ENCODE results near the gene CAST.

DNA sequence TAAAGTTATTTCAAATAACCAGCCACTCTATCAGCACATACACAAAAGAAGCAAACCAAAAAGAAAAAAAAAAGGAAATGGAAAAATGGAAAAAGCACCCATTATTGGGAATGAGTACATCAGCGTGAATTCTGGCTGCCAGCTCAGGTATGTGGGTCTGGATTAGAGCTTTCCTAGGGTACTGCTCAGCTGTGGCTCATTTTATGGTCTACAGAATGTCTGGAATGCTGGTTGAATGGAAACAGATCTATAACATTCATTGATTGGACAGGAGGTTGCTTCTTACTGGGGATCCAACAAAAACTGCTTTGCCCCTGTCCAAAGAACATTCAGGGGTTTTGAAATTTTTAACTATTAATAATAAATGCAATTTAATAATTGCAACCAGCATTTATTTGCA is 3.9 kb upstream of the CAST start:
- TF ChIP-seq, protein P1, sequence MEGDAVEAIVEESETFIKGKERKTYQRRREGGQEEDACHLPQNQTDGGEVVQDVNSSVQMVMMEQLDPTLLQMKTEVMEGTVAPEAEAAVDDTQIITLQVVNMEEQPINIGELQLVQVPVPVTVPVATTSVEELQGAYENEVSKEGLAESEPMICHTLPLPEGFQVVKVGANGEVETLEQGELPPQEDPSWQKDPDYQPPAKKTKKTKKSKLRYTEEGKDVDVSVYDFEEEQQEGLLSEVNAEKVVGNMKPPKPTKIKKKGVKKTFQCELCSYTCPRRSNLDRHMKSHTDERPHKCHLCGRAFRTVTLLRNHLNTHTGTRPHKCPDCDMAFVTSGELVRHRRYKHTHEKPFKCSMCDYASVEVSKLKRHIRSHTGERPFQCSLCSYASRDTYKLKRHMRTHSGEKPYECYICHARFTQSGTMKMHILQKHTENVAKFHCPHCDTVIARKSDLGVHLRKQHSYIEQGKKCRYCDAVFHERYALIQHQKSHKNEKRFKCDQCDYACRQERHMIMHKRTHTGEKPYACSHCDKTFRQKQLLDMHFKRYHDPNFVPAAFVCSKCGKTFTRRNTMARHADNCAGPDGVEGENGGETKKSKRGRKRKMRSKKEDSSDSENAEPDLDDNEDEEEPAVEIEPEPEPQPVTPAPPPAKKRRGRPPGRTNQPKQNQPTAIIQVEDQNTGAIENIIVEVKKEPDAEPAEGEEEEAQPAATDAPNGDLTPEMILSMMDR (IDR thresholded peaks at IDR 0.05; ENCODE audit: extremely low read depth in 1 of 2, insufficient read depth in 1 of 2, low read depth in 1 of 2, low read length in 2 of 2): no peak
- TF ChIP-seq POLR2A (IDR thresholded peaks at IDR 0.05; ENCODE audit: low read depth, low read length) (no peak), FOS (IDR thresholded peaks at IDR 0.05; ENCODE audit: borderline replicate concordance, insufficient read depth, low read length) (no peak), EZH2 (IDR thresholded peaks at IDR 0.05; ENCODE audit: borderline replicate concordance, low read depth, low read length, severe bottlenecking) (no peak), JUN (IDR thresholded peaks at IDR 0.05; ENCODE audit: borderline replicate concordance, insufficient read depth, insufficient read length, low read depth) (no peak), POLR2AphosphoS5 (IDR thresholded peaks at IDR 0.05; ENCODE audit: insufficient read depth, low read depth, low read length) (no peak)

Data from endothelial cell of umbilical vein (primary cell).